Measurements from ENCODE around the gene PLCB3.

PLCB3 gene

GRCh38 chr11:64251016-64251752 lies at the start of gene PLCB3:
TSS of gene PLCB3 (plus strand) at chr11:64251530. CDS start at chr11:64251650, 120 bp downstream.
- DNase-seq = no peak

GRCh38 chr11:64201543-64201942 lies 49.8 kb upstream of the PLCB3 start:
- DNase-seq = no peak

GRCh38 chr11:64202992-64203391 lies 48.3 kb upstream of the PLCB3 start:
- DNase-seq = no peak

- DNase-seq = no peak
These were observed 47.8 kb upstream of the PLCB3 start for GRCh38 chr11:64203421-64204079.

- DNase-seq = no peak
These were observed 47.3 kb upstream of the PLCB3 start for GRCh38 chr11:64204080-64204440.

GRCh38 chr11:64204464-64204989 lies 46.8 kb upstream of the PLCB3 start:
- DNase-seq = peak; percentile 88

- DNase-seq = no peak
These were observed 44.7 kb upstream of the PLCB3 start, which contains the start of gene FERMT3 for GRCh38 chr11:64206457-64207255. TSS of gene FERMT3 (plus strand) at chr11:64206721. CDS start at chr11:64207365, 644 bp downstream.

- DNase-seq = no peak
These were observed 43.9 kb upstream of the PLCB3 start for GRCh38 chr11:64207256-64208085.

GRCh38 chr11:64208086-64208795 lies 43.1 kb upstream of the PLCB3 start:
- DNase-seq = no peak

- no peak for DNase-seq
These were observed 42.4 kb upstream of the PLCB3 start for GRCh38 chr11:64208796-64209562.

GRCh38 chr11:64209563-64209843 lies 41.8 kb upstream of the PLCB3 start:
- no peak for DNase-seq

- no peak for DNase-seq
These were observed 40.9 kb upstream of the PLCB3 start for GRCh38 chr11:64210301-64211020.

- no peak for DNase-seq
These were observed 40.0 kb upstream of the PLCB3 start for GRCh38 chr11:64211181-64211872.

GRCh38 chr11:64216879-64217278 lies 34.5 kb upstream of the PLCB3 start:
- DNase-seq = no peak

GRCh38 chr11:64218628-64219353 lies 32.5 kb upstream of the PLCB3 start:
- no peak for DNase-seq

- no peak for DNase-seq
These were observed 32.0 kb upstream of the PLCB3 start for GRCh38 chr11:64219354-64219684.

- no peak for DNase-seq
These were observed 31.6 kb upstream of the PLCB3 start for GRCh38 chr11:64219755-64220154.

- no peak for DNase-seq
These were observed 31.1 kb upstream of the PLCB3 start for GRCh38 chr11:64220271-64220670.

- DNase-seq = no peak
These were observed 30.5 kb upstream of the PLCB3 start for GRCh38 chr11:64220798-64221197.
